Measurements from ENCODE around the gene RERE. TPM values are rescaled to one million over a fixed set of nuclear protein-coding genes. Genes with fewer than 3 reads are reported as not detected.

The RERE gene
- total and polyA plus RNA-seq, 12 donors = 33.4 to 146 (median 72.7) TPM

GRCh38 chr1:8584316-8584715 is 233.1 kb downstream of the RERE start:
- no peaks in the 10 kb centered on the region for H3K27me3 ChIP-seq
- no peak overlapping the region for H3K4me3 ChIP-seq
- TF ChIP-seq CTCF (IDR thresholded peaks at IDR 0.05) (no peak), POLR2A (IDR thresholded peaks at IDR 0.05) (no peak)
- intact Hi-C loops (cut with DNase I) = no loop called here
- no peak overlapping the region for H3K27ac ChIP-seq
- WGBS, 4 donors = 80 to 93% (median 90%) methylated on average over 3 of the region's 3 CpGs
- H3K9me3 ChIP-seq (replicated peaks in 1 of 3) = no peaks in the 10 kb centered on the region
- no peak for DNase-seq
- no peaks in the 10 kb centered on the region for H3K36me3 ChIP-seq (replicated peaks in 1 of 2)
- H3K4me1 ChIP-seq (replicated peaks in 1 of 2) = no peaks in the 10 kb centered on the region

GRCh38 chr1:8583031-8583430 is 234.4 kb downstream of the RERE start:
- Histone ChIP-seq H3K9me3 (replicated peaks in 1 of 3) (no peaks in the 10 kb centered on the region), H3K4me1 (replicated peaks in 1 of 2) (no peaks in the 10 kb centered on the region), H3K36me3 (replicated peaks in 1 of 2) (no peaks in the 10 kb centered on the region), H3K27me3 (no peaks in the 10 kb centered on the region), H3K4me3 (no peak overlapping the region), H3K27ac (no peak overlapping the region)
- no peak for DNase-seq
- intact Hi-C loops (cut with DNase I) = no loop called here
- 90 to 92% (median 91%) methylated on average over 3 of the region's 3 CpGs for WGBS, 4 donors
- TF ChIP-seq POLR2A (IDR thresholded peaks at IDR 0.05) = no peak
- no peak for TF ChIP-seq CTCF (IDR thresholded peaks at IDR 0.05)

GRCh38 chr1:8580566-8580965 is 236.9 kb downstream of the RERE start:
- H3K27me3 ChIP-seq = no peaks in the 10 kb centered on the region
- H3K9me3 ChIP-seq (replicated peaks in 1 of 3) = no peaks in the 10 kb centered on the region
- no peak overlapping the region for H3K27ac ChIP-seq
- intact Hi-C loops (cut with DNase I) = no loop called here
- TF ChIP-seq POLR2A (IDR thresholded peaks at IDR 0.05) (no peak), CTCF (IDR thresholded peaks at IDR 0.05) (no peak)
- H3K4me3 ChIP-seq = no peak overlapping the region
- DNase-seq = no peak
- H3K36me3 ChIP-seq (replicated peaks in 1 of 2) = no peaks in the 10 kb centered on the region
- no peaks in the 10 kb centered on the region for H3K4me1 ChIP-seq (replicated peaks in 1 of 2)
- WGBS, 4 donors = 68 to 86% (median 74%) methylated on average over 4 of the region's 4 CpGs

- no peak overlapping the region for H3K4me3 ChIP-seq
- intact Hi-C loops (cut with DNase I) = no loop called here
Observed at GRCh38 chr1:8578936-8579335, 238.5 kb downstream of the RERE start.

More at GRCh38 chr1:8578936-8579335, 238.5 kb downstream of the RERE start:
- TF ChIP-seq CTCF (IDR thresholded peaks at IDR 0.05) = no peak
- TF ChIP-seq POLR2A (IDR thresholded peaks at IDR 0.05) = no peak
- Histone ChIP-seq H3K27me3 (no peaks in the 10 kb centered on the region), H3K9me3 (replicated peaks in 1 of 3) (no peaks in the 10 kb centered on the region), H3K27ac (no peak overlapping the region), H3K36me3 (replicated peaks in 1 of 2) (no peaks in the 10 kb centered on the region), H3K4me1 (replicated peaks in 1 of 2) (no peaks in the 10 kb centered on the region)
- 92 to 97% (median 96%) methylated on average over 5 of the region's 5 CpGs for WGBS, 4 donors
- DNase-seq = no peak

Data from adrenal gland (tissue), 12 donors.